ENCODE data around the gene TTC23.

TTC23 gene

DNA sequence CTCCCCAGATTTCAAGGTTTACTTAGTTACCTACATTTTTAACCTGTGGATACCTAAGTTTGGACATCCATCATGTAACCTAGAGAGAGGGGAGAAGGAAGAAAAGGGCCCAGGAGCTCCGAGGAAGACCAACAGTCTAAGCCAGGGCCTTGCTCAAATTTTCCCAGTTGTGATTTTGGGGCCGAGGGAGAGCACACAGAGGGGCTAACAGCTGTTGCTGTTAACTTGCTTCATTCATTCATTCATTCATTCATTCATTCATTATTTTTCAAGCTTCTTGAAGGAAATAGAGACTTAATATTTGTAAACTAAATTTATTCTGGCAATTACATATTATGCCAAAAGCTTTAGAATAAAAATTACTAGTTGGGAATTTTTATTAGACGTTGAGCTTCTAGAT is 121.6 kb downstream of the TTC23 start:
- DNase-seq (ENCODE audit: low read depth, low spot score): no peak
- H3K4me3 ChIP-seq (ENCODE audit: low read depth, low read length): no peak overlapping the region
- in situ Hi-C loops (cut with HindIII; ENCODE audit: low sequenced_read_pairs): no loop called here
- TF ChIP-seq, protein P1, sequence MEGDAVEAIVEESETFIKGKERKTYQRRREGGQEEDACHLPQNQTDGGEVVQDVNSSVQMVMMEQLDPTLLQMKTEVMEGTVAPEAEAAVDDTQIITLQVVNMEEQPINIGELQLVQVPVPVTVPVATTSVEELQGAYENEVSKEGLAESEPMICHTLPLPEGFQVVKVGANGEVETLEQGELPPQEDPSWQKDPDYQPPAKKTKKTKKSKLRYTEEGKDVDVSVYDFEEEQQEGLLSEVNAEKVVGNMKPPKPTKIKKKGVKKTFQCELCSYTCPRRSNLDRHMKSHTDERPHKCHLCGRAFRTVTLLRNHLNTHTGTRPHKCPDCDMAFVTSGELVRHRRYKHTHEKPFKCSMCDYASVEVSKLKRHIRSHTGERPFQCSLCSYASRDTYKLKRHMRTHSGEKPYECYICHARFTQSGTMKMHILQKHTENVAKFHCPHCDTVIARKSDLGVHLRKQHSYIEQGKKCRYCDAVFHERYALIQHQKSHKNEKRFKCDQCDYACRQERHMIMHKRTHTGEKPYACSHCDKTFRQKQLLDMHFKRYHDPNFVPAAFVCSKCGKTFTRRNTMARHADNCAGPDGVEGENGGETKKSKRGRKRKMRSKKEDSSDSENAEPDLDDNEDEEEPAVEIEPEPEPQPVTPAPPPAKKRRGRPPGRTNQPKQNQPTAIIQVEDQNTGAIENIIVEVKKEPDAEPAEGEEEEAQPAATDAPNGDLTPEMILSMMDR (IDR thresholded peaks at IDR 0.05; ENCODE audit: low read depth, low read length): no peak

DNA sequence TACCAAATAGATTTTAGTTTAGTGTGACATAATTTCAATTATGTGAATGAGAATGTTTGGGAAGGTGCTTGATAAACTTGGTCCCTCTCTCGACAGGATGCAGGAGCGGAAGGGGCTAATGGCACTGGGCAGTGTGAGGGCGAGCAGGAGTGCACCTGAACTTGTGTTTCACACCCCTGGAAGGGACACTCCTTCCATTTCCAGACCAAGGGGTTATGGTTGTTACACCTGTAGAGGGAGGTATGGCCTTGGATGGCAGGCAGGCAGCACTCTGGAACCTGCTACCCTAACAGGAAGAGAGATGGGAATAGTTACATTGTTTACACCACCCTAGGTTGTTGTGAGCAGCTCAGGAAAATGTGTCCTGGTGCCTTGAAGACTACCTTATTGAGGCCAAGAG is 122.5 kb downstream of the TTC23 start:
- no peak overlapping the region for H3K4me3 ChIP-seq (ENCODE audit: low read depth, low read length)
- TF ChIP-seq, protein P1 (IDR thresholded peaks at IDR 0.05; ENCODE audit: low read depth, low read length): no peak
- DNase-seq (ENCODE audit: low read depth, low spot score): no peak
- in situ Hi-C loops (cut with HindIII; ENCODE audit: low sequenced_read_pairs): no loop called here

DNA sequence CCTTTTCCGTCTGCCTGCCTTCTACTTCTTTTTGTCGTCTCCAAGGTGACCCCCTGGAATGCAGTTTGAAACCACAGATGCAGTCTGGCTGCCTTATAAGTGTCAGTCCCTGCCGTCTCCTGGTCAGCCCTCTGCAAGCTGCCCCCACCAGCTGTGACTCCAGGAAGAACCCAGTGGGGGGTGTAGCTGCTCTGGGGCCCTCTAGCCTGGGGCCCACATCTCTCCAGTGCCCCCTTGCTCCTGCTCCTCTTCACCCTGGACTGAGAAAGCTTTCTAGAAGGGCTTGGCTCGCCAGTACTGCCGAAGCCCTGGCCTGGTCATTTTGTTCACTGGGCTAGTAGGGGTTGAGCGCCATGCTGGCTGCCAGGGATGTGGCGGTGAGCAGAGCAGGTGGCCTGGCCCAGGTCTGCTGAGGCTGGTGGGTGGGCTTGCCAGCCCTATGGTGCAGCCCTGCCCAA is 123.2 kb downstream of the TTC23 start:
- DNase-seq (ENCODE audit: low read depth, low spot score): no peak
- in situ Hi-C loops (cut with HindIII; ENCODE audit: low sequenced_read_pairs): no loop called here
- H3K4me3 ChIP-seq (ENCODE audit: low read depth, low read length): no peak overlapping the region
- TF ChIP-seq, protein P1 (IDR thresholded peaks at IDR 0.05; ENCODE audit: low read depth, low read length): no peak

DNA sequence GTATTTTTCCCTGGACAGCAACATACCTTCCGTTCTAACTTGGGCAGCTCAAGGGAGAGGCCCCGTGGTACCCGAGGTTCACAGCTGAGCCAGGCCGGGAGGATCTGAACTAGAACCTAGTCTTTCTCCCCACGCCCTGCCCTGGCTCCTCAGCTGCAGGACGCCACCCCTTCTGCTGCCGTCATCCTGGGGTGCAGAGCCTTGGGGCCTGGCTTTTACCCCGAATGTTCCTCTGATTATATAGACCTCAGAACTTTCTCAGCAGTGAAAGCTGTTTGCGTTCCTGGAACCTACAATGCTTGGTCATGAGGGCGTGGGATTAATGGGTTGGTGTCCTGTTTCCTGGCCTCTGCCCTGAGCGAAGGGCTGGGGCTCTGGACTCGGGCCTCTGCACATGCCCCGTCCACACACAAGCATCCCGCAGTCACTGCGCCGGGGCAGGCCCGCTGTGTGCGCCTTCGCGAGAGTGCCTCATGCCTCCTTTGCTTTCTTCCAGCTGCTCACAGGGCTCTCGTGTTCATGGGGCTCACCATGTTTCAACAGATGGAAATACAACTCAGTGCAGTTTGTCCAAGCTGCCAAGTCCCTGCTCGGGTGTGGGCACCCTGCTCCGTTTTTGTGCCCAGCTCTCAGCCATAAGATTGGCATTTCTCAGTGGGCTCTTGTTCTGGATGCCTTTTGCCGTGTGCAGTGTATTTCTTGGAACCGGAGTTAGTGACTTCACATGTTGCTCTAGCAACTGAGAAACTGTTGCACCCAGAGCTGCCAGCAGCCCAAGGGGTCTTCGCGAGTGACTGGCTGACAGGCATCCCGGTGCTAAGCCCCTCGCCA is 124.1 kb downstream of the TTC23 start:
- no peak overlapping the region for H3K4me3 ChIP-seq (ENCODE audit: low read depth, low read length)
- peak; percentile 21 for DNase-seq (ENCODE audit: low read depth, low spot score)
- in situ Hi-C loops (cut with HindIII; ENCODE audit: low sequenced_read_pairs): no loop called here
- TF ChIP-seq, protein P1 (IDR thresholded peaks at IDR 0.05; ENCODE audit: low read depth, low read length): no peak

DNA sequence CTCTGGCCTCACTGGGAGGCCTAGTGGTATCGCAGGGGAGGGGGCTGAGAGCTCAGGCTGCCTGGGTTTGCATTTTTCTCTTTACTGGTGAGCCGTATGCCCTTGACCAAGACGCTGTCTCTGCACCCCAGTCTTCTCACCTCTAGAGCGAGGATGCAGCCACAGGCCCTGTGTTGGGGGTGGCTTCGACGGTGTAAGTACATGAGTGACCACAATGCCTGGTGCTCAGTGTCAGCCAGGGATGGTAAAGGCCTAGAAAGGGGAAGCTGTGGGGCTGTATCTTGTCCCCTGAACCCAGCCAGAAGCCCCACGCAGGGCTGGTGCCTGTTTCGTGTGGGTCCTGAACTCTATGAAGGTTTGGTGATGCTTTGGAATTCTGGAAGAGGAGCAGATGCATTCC is 124.7 kb downstream of the TTC23 start:
- no peak for DNase-seq (ENCODE audit: low read depth, low spot score)
- H3K4me3 ChIP-seq (ENCODE audit: low read depth, low read length): no peak overlapping the region
- TF ChIP-seq, protein P1 (IDR thresholded peaks at IDR 0.05; ENCODE audit: low read depth, low read length): no peak
- in situ Hi-C loops (cut with HindIII; ENCODE audit: low sequenced_read_pairs): no loop called here

DNA sequence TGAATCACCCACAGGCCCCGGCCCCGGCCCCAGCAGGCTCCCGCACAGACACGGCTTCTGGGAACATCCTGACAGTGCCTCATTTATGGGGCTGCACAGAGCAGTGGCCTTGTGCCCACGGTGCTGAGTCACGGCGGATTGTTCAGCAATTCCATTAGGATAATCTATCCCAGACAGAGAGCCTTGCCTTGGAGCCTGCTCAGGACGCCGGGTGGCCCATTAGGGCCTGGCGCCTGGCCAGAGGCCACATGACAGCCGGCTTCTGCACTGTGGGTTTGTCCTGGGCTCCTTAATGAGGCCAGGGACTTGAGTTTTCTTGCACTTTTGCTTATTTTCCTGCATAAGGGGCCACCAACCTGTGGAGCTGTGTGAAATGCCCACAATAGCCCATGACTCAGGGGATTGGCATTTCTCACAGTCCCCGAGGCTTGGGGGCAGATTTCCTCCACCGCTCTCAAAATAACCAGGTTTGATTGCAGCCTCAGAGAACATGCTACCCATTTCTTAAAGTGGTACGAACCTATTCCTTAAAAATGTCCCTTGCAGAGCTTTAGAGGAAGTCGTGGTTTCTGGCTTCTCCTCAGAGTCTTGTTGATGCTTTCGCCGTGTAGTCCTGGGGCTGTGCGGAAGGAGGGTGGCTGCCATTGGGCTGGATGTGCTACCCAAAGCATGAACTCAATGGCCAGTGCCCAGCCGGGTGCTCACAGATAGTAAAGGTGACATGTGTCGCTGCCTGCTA is 125.5 kb downstream of the TTC23 start:
- H3K4me3 ChIP-seq (ENCODE audit: low read depth, low read length): peak overlapping the region; percentile 8
- peak; percentile 98 for DNase-seq (ENCODE audit: low read depth, low spot score)
- TF ChIP-seq, protein P1 (IDR thresholded peaks at IDR 0.05; ENCODE audit: low read depth, low read length): no peak
- in situ Hi-C loops (cut with HindIII; ENCODE audit: low sequenced_read_pairs): no loop called here

Data from astrocyte of the spinal cord (primary cell).